Heart left ventricle (tissue), 13 donors: ENCODE measurements around the gene SLC22A23.

Experiments
- POLR2A ChIP-seq, 2 donors: fragments of 450-650 bp; IDR thresholded peaks; one replicate each; pipeline ENCODE4 v1.6.1; 2017; ENCODE audit warnings: antibody characterized with exemption in 2 of 2, mild to moderate bottlenecking in 2 of 2, moderate library complexity in 2 of 2
- TF ChIP-seq, protein P1 (sequence below), 12 donors: fragments of 200-600 bp; sonication (generic) in 4 of 12; IDR thresholded peaks; one replicate each; pipeline versions ENCODE4 v1.5.0 to v1.8.0; 2018 to 2022; ENCODE audit warnings: antibody characterized with exemption in 12 of 12, mild to moderate bottlenecking in 5 of 12
- donor health status: ischemic (EF 13 %, LVEDD 7.1; RV severe dilation, severe dysfunction).
- donor health status: DM: no; HTN: yes; CAD: no.
- donor health status: DM: no; HTN: no; CAD: no.
- donor health status: ischemic (EF 25% LVEDD 6.9; RV normal size, moderate dysfunction).
- donor health status: ischemic (EF 25% LVEDD 5.7; RV mildly dilated, moderate dysfunction).
- donor health status: ischemic (EF 35%, LVEDD 5.7; RV mildly dilated, moderate dysfunction).
- donor health status: nonischemic (EF 11% LVEDD 7.7; RV severe dilation, severe dysfunction).
- donor health status: DM: yes; HTN: yes; CAD: no.
- donor health status: PGD.
- donor health status: ischemic (EF 29% LVEDD 5.4; RV normal size, mild dysfunction).
- donor health status: nonischemic (EF 23%, LVEDD 6.1; RV moderate dilation, normal function).

- TF ChIP-seq, protein P1, sequence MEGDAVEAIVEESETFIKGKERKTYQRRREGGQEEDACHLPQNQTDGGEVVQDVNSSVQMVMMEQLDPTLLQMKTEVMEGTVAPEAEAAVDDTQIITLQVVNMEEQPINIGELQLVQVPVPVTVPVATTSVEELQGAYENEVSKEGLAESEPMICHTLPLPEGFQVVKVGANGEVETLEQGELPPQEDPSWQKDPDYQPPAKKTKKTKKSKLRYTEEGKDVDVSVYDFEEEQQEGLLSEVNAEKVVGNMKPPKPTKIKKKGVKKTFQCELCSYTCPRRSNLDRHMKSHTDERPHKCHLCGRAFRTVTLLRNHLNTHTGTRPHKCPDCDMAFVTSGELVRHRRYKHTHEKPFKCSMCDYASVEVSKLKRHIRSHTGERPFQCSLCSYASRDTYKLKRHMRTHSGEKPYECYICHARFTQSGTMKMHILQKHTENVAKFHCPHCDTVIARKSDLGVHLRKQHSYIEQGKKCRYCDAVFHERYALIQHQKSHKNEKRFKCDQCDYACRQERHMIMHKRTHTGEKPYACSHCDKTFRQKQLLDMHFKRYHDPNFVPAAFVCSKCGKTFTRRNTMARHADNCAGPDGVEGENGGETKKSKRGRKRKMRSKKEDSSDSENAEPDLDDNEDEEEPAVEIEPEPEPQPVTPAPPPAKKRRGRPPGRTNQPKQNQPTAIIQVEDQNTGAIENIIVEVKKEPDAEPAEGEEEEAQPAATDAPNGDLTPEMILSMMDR (IDR thresholded peaks at IDR 0.05), result no peak
- TF ChIP-seq POLR2A (IDR thresholded peaks at IDR 0.05), result no peak
Observed at GRCh38 chr6:3359101-3359752, 97.6 kb downstream of the SLC22A23 start.
